Left lung (tissue), 10 donors: Measurements from ENCODE around the gene CCDC134. TPM values are rescaled to one million over a fixed set of nuclear protein-coding genes. Genes with fewer than 3 reads are reported as not detected.

Source experiments
- ATAC-seq: fragments of 200-7000 bp; cut with Tn5 transposase; one replicate; pipeline ENCODE4 v1.9.1; 2020; ENCODE audit warnings: moderate library complexity
- DNase-seq, 4 donors: peaks; one replicate each; pipeline ENCODE4 v3.0.0-alpha.2; 2013 to 2020
- H3K27ac ChIP-seq, 2 donors: fragments of 200-600 bp; sonication (generic) in 1 of 2; one replicate each; pipeline versions ENCODE4 v1.5.0 to v1.8.0; 2020 to 2021
- H3K27me3 ChIP-seq, 2 donors: fragments of 200-600 bp; sonication (generic) in 1 of 2; one replicate each; pipeline versions ENCODE4 v1.5.0 to v1.8.0; 2020 to 2021
- H3K36me3 ChIP-seq, 2 donors: fragments of 200-600 bp; sonication (generic) in 1 of 2; one replicate each; pipeline versions ENCODE4 v1.5.0 to v1.8.0; 2020 to 2021
- H3K4me1 ChIP-seq, 2 donors: fragments of 200-600 bp; one replicate each; pipeline ENCODE4 v1.8.0; 2021
- H3K4me3 ChIP-seq, 2 donors: fragments of 200-600 bp; sonication (generic) in 1 of 2; one replicate each; pipeline versions ENCODE4 v1.5.0 to v1.8.0; 2020 to 2021; ENCODE audit warnings: mild to moderate bottlenecking in 1 of 2
- H3K9me3 ChIP-seq, 2 donors: fragments of 200-600 bp; sonication (generic) in 1 of 2; one replicate each; pipeline versions ENCODE4 v1.5.0 to v1.8.0; 2020 to 2021
- CTCF ChIP-seq, 2 donors: fragments of 200-600 bp; sonication (generic) in 1 of 2; IDR thresholded peaks; one replicate each; pipeline versions ENCODE4 v1.5.0 to v1.8.0; 2021; ENCODE audit warnings: antibody characterized with exemption in 2 of 2
- intact Hi-C, 2 donors: fragments of 100-400 bp; cut with DNase I; formaldehyde crosslinking; loops; one replicate each; pipeline versions ENCODE4 v1.11.2 to v1.14.2; 2022
- polyA plus RNA-seq, 6 donors: library from polyadenylated mRNA; unstranded; fragments of 120-200 nt; gene quantifications; one replicate each; pipeline ENCODE4 v1.2.1, GENCODE V29; 2013; ENCODE audit not compliant: insufficient read length in 6 of 6
- total RNA-seq, 2 donors: library from RNA; stranded (reverse); fragmentation: NEBNext Ultra II Directional; extraction: Animal tissue kit (Norgen Biotek cat#: 25700); gene quantifications; one replicate each; pipeline ENCODE4 v1.2.1, GENCODE V29; 2021
- donor health status: DM: no; HTN: yes; CAD: no.
- donor health status: DM: no; HTN: no; CAD: no.

The CCDC134 gene
- total and polyA plus RNA-seq, 8 donors = 7.9 to 14.1 (median 9.8) TPM

GRCh38 chr22:41870786-41871185, 70.3 kb downstream of the CCDC134 start:
- no peaks in the 10 kb centered on the region for H3K9me3 ChIP-seq
- peaks cover 7 to 97% of the 10 kb centered on the region in 2 donors for H3K36me3 ChIP-seq
- no peaks in the 10 kb centered on the region for H3K4me1 ChIP-seq
- H3K27ac ChIP-seq = no peak overlapping the region
- intact Hi-C loops = no loop called here
- TF ChIP-seq CTCF (IDR thresholded peaks at IDR 0.05) = no peak
- DNase-seq = no peak
- H3K4me3 ChIP-seq = no peak overlapping the region
- no peak for ATAC-seq
- no peaks in the 10 kb centered on the region for H3K27me3 ChIP-seq

GRCh38 chr22:41873391-41873790, 72.9 kb downstream of the CCDC134 start:
- DNase-seq (no peak), ATAC-seq (no peak)
- no peaks in the 10 kb centered on the region for H3K9me3 ChIP-seq
- intact Hi-C loops = no loop called here
- no peaks in the 10 kb centered on the region for H3K4me1 ChIP-seq
- no peak overlapping the region for H3K27ac ChIP-seq
- peaks cover 7 to 100% of the 10 kb centered on the region in 2 donors for H3K36me3 ChIP-seq
- H3K4me3 ChIP-seq = no peak overlapping the region
- TF ChIP-seq CTCF (IDR thresholded peaks at IDR 0.05) = no peak
- H3K27me3 ChIP-seq = no peaks in the 10 kb centered on the region

GRCh38 chr22:41874090-41874489, 73.6 kb downstream of the CCDC134 start:
- intact Hi-C loops = no loop called here
- no peaks in the 10 kb centered on the region for H3K27me3 ChIP-seq
- H3K9me3 ChIP-seq = no peaks in the 10 kb centered on the region
- H3K36me3 ChIP-seq = peaks cover 7 to 100% of the 10 kb centered on the region in 2 donors
- ATAC-seq = no peak
- TF ChIP-seq CTCF (IDR thresholded peaks at IDR 0.05) = no peak
- H3K4me1 ChIP-seq = no peaks in the 10 kb centered on the region
- no peak overlapping the region for H3K27ac ChIP-seq
- DNase-seq = no peak
- no peak overlapping the region for H3K4me3 ChIP-seq

- Histone ChIP-seq H3K4me1 (no peaks in the 10 kb centered on the region), H3K9me3 (no peaks in the 10 kb centered on the region), H3K27ac (no peak overlapping the region), H3K27me3 (no peaks in the 10 kb centered on the region), H3K36me3 (peaks cover 7 to 100% of the 10 kb centered on the region in 2 donors), H3K4me3 (no peak overlapping the region)
- intact Hi-C loops = no loop called here
- ATAC-seq (no peak), DNase-seq (no peak)
- TF ChIP-seq CTCF (IDR thresholded peaks at IDR 0.05) = no peak
Measured at GRCh38 chr22:41875531-41876270, 75.2 kb downstream of the CCDC134 start.

Other genes with a start within 250 kb of the CCDC134 start
- gene CSDC2, start 239.7 kb upstream of the CCDC134 start, total RNA-seq = 1 to 10 TPM; 5.1 to 5.5 TPM
- gene CSDC2, start 239.7 kb upstream of the CCDC134 start, polyA plus RNA-seq = 1 to 10 TPM; 3.6 to 6.3 (median 4.0) TPM
- gene PMM1, start 210.8 kb upstream of the CCDC134 start, total RNA-seq = 10 to 100 TPM; 36.5 to 46.0 TPM
- 10 to 100 TPM; 46.8 to 56.7 (median 52.3) TPM for gene PMM1, start 210.8 kb upstream of the CCDC134 start, polyA plus RNA-seq
- 10 to 100 TPM; 27.2 to 42.9 TPM for gene DESI1, start 179.6 kb upstream of the CCDC134 start, total RNA-seq
- 10 to 100 TPM; 21.8 to 33.9 (median 26.6) TPM for gene DESI1, start 179.6 kb upstream of the CCDC134 start, polyA plus RNA-seq
- gene XRCC6, start 179.4 kb upstream of the CCDC134 start, total RNA-seq = 100 to 1,000 TPM; 176 to 214 TPM
- gene XRCC6, start 179.4 kb upstream of the CCDC134 start, polyA plus RNA-seq = 100 to 1,000 TPM; 326 to 363 (median 345) TPM
- gene SNU13, start 111.8 kb upstream of the CCDC134 start, total RNA-seq = 100 to 1,000 TPM; 112 to 126 TPM
- gene SNU13, start 111.8 kb upstream of the CCDC134 start, polyA plus RNA-seq = 100 to 1,000 TPM; 102 to 136 (median 113) TPM
- 1 to 10 TPM; 3.9 to 7.9 TPM for gene MEI1, start 101.2 kb upstream of the CCDC134 start, total RNA-seq
- 1 to 10 TPM; 1.5 to 3.5 (median 3.1) TPM for gene MEI1, start 101.2 kb upstream of the CCDC134 start, polyA plus RNA-seq
- gene SREBF2, start 32.4 kb downstream of the CCDC134 start, total RNA-seq = 100 to 1,000 TPM; 130 to 162 TPM
- gene SREBF2, start 32.4 kb downstream of the CCDC134 start, polyA plus RNA-seq = 100 to 1,000 TPM in 1 of 6 donors, 10 to 100 TPM in 5; 49.2 to 100 (median 69.2) TPM
- gene SHISA8, start 114.4 kb downstream of the CCDC134 start, total RNA-seq = not detected
- under 1 TPM in 2 of 6 donors, not detected in 4; 0.11 to 0.24 TPM for gene SHISA8, start 114.4 kb downstream of the CCDC134 start, polyA plus RNA-seq
- under 1 TPM; 0.15 to 0.42 TPM for gene TNFRSF13C, start 126.1 kb downstream of the CCDC134 start, total RNA-seq
- 1 to 10 TPM; 1.8 to 3.0 (median 2.1) TPM for gene TNFRSF13C, start 126.1 kb downstream of the CCDC134 start, polyA plus RNA-seq
- gene CENPM, start 146.5 kb downstream of the CCDC134 start, total RNA-seq = 10 to 100 TPM in 1 of 2 donors, 1 to 10 TPM in 1; 9.6 to 12.0 TPM
- 10 to 100 TPM; 10.4 to 20.5 (median 15.7) TPM for gene CENPM, start 146.5 kb downstream of the CCDC134 start, polyA plus RNA-seq
- 1 to 10 TPM in 1 of 2 donors, under 1 TPM in 1; 0.99 to 2.0 TPM for gene SEPTIN3, start 168.8 kb downstream of the CCDC134 start, total RNA-seq
- 1 to 10 TPM; 1.2 to 2.0 (median 1.5) TPM for gene SEPTIN3, start 168.8 kb downstream of the CCDC134 start, polyA plus RNA-seq
- 1 to 10 TPM; 1.6 to 1.8 TPM for gene WBP2NL, start 198.1 kb downstream of the CCDC134 start, total RNA-seq
- 1 to 10 TPM; 2.5 to 5.2 (median 3.3) TPM for gene WBP2NL, start 198.1 kb downstream of the CCDC134 start, polyA plus RNA-seq